B cell (primary cell): ENCODE results near the gene ATP9B. TPM values are rescaled to one million over a fixed set of nuclear protein-coding genes. Genes with fewer than 3 reads are reported as not detected.

ENCODE experiments used
- ATAC-seq: fragments of 200-7000 bp; cut with Tn5 transposase; one replicate; pipeline ENCODE4 v1.10.0; 2021; ENCODE audit warnings: low read depth, mild to moderate bottlenecking, moderate number of reproducible peaks, moderate library complexity
- CTCF ChIA-PET: fragments of 350-600 bp; sonication (Branson Sonifier 250); formaldehyde crosslinking; loops from one replicate; lab custom pipeline; 2021; ENCODE audit warnings: antibody characterized with exemption, inconsistent platforms; lab: Charles Lee
- POLR2A ChIA-PET: fragments of 350-600 bp; sonication (Branson Sonifier 250); formaldehyde crosslinking; loops from one replicate; lab custom pipeline; 2021; ENCODE audit warnings: antibody characterized with exemption; lab: Charles Lee
- DNase-seq: peaks from one replicate; pipeline ENCODE4 v3.0.0; 2013
- H2AFZ ChIP-seq: 2 replicates; pipeline ENCODE4 v1.6.1; 2012; ENCODE audit warnings: mild to moderate bottlenecking, low read depth, low read length; ENCODE audit not compliant: insufficient read depth, poor library complexity, severe bottlenecking
- H3K27ac ChIP-seq, 2 donors: 1 replicate in 1 of 2; 2 replicates in 1 of 2; pipeline ENCODE4 v1.5.1; 2012 to 2013; ENCODE audit warnings: low read length in 2 of 2, mild to moderate bottlenecking in 2 of 2, moderate library complexity in 1 of 2
- H3K27me3 ChIP-seq, 4 experiments: fragments of 200-600 bp in 1 of 4; sonication (generic) in 1 of 4; replicated peaks in 1 of 4; 1 replicate in 2 of 4; 2 replicates in 2 of 4; pipeline versions ENCODE4 v1.6.1 to v1.7.0; 2013 to 2016; ENCODE audit warnings: low read length in 3 of 4, mild to moderate bottlenecking in 2 of 4, mixed read lengths in 1 of 4, moderate library complexity in 1 of 4; ENCODE audit not compliant: insufficient read depth in 4 of 4, control insufficient read depth in 3 of 4; ENCODE audit errors: control extremely low read depth in 1 of 4
- H3K36me3 ChIP-seq, 2 experiments: replicated peaks in 1 of 2; 1 replicate in 1 of 2; 2 replicates in 1 of 2; pipeline versions ENCODE4 v1.6.1 to v1.7.1; 2013; ENCODE audit warnings: low read length in 1 of 2; ENCODE audit not compliant: insufficient read depth in 2 of 2, control insufficient read depth in 1 of 2; ENCODE audit errors: control extremely low read depth in 1 of 2, extremely low read depth in 1 of 2
- H3K4me1 ChIP-seq, 2 donors: fragments of 200-600 bp in 1 of 2; sonication (generic) in 1 of 2; 1 replicate in 1 of 2; 2 replicates in 1 of 2; pipeline versions ENCODE4 v1.5.1 to v1.6.1; 2013 to 2017; ENCODE audit warnings: low read length in 2 of 2; ENCODE audit not compliant: control insufficient read depth in 2 of 2, insufficient read depth in 2 of 2
- H3K4me2 ChIP-seq: replicated peaks from 2 replicates; pipeline ENCODE3; 2012; ENCODE audit warnings: mild to moderate bottlenecking, low read depth, low read length; ENCODE audit not compliant: poor library complexity, severe bottlenecking
- H3K4me3 ChIP-seq, 5 experiments: fragments of 200-600 bp in 1 of 5; sonication (generic) in 1 of 5; 1 replicate in 3 of 5; 2 replicates in 2 of 5; pipeline versions ENCODE4 v1.5.1 to v1.7.0; 2011 to 2016; ENCODE audit warnings: low read length in 4 of 5, mild to moderate bottlenecking in 4 of 5, low read depth in 2 of 5, control low read depth in 1 of 5, moderate library complexity in 1 of 5; ENCODE audit not compliant: insufficient read depth in 1 of 5; ENCODE audit errors: control extremely low read depth in 1 of 5, extremely low read depth in 1 of 5
- H3K79me2 ChIP-seq: fragments of 200-600 bp; sonication (generic); one replicate; pipeline ENCODE4 v1.6.0; 2016; ENCODE audit warnings: low read length; ENCODE audit not compliant: control insufficient read depth, insufficient read depth
- H3K9ac ChIP-seq: fragments of 200-600 bp; sonication (generic); 2 replicates; pipeline ENCODE4 v1.6.1; 2017; ENCODE audit warnings: mild to moderate bottlenecking, low read length, moderate library complexity
- H3K9me3 ChIP-seq, 3 donors: one replicate each; pipeline versions ENCODE4 v1.6.1 to v1.7.1; 2013; ENCODE audit warnings: low read length in 2 of 3; ENCODE audit not compliant: control insufficient read depth in 2 of 3, insufficient read depth in 1 of 3; ENCODE audit errors: control extremely low read depth in 1 of 3
- H4K20me1 ChIP-seq: 2 replicates; pipeline ENCODE4 v1.6.0; 2012; ENCODE audit warnings: mild to moderate bottlenecking, low read length; ENCODE audit not compliant: insufficient read depth, control insufficient read depth, poor library complexity, severe bottlenecking
- H3K27ac Mint-ChIP-seq: one replicate; pipeline ENCODE4 v1.8.0; 2021; ENCODE audit warnings: mixed read lengths
- H3K27me3 Mint-ChIP-seq: one replicate; pipeline ENCODE4 v1.8.0; 2021; ENCODE audit warnings: mixed read lengths
- H3K4me1 Mint-ChIP-seq: one replicate; pipeline ENCODE4 v1.8.0; 2021; ENCODE audit warnings: mixed read lengths
- H3K4me3 Mint-ChIP-seq: one replicate; pipeline ENCODE4 v1.8.0; 2021; ENCODE audit warnings: mixed read lengths
- H3K9me3 Mint-ChIP-seq: one replicate; pipeline ENCODE4 v1.8.0; 2022; ENCODE audit warnings: mixed read lengths; ENCODE audit not compliant: insufficient read depth
- EZH2 ChIP-seq: IDR thresholded peaks from 2 replicates; pipeline ENCODE4 v1.6.1; 2012; ENCODE audit warnings: borderline replicate concordance, low read depth, mild to moderate bottlenecking, moderate library complexity, low read length; ENCODE audit not compliant: insufficient read depth, poor library complexity, severe bottlenecking
- WGBS: methylation state at CpG from one replicate; pipeline ENCODE4 v1.1.5; 2013; ENCODE audit warnings: missing lambda C conversion rate; ENCODE audit not compliant: insufficient coverage; 5-methylcytosine and 5-hydroxymethylcytosine counted together
- intact Hi-C: fragments of 100-400 bp; cut with micrococcal nuclease; formaldehyde crosslinking; loops from one replicate; pipeline ENCODE4 v1.10.0; 2022
- polyA plus RNA-seq: library from polyadenylated mRNA; depleted of rRNA; stranded (reverse); fragments of >200 nt; gene quantifications from 2 replicates; pipeline ENCODE4 v1.2.3, GENCODE V29; 2012
- total RNA-seq, 2 donors: library from RNA; stranded (reverse); fragments of 120-200 nt in 1 of 2; gene quantifications; 1 replicate in 1 of 2; 2 replicates in 1 of 2; pipeline versions ENCODE4 v1.2.3 to v1.2.4, GENCODE V29; 2013 to 2022
- TF ChIP-seq, protein P1 (sequence below): fragments of 200-600 bp; IDR thresholded peaks from one replicate; pipeline ENCODE4 v1.8.0; 2022; ENCODE audit warnings: antibody characterized with exemption, mild to moderate bottlenecking

Gene ATP9B
- total and polyA plus RNA-seq, 2 donors (not counting 1 experiment from before 2014, with no cell fraction given), result 34.3 to 71.7 TPM

DNA sequence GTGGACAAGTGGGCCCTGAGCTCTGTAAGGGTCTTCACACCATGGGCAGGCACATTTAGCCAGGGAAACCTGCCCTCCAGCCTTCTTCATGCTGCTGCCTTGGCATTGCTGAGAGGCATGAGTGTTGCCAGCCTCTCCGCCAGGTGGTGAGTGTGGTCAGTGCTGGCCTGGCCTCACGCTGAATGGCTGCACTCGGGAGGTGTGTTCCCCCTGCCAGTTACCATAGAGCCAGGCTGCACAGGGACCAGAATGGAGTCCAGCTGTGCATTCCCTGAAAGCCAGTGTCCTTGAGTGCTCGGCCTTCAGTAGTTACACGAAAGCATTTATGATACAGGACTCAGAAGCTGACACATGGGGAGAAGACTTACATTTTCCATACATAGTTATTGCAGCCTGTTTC, 139.7 kb downstream of the ATP9B start:
- H2AFZ ChIP-seq, result no peak overlapping the region
- no peak overlapping the region for H3K9ac ChIP-seq
- Mint-ChIP-seq H3K9me3 (no peaks in the 10 kb centered on the region), H3K27me3 (no peaks in the 10 kb centered on the region), H3K27ac (no peak overlapping the region), H3K4me1 (no peaks in the 10 kb centered on the region), H3K4me3 (no peak overlapping the region)
- TF ChIP-seq, protein P1, sequence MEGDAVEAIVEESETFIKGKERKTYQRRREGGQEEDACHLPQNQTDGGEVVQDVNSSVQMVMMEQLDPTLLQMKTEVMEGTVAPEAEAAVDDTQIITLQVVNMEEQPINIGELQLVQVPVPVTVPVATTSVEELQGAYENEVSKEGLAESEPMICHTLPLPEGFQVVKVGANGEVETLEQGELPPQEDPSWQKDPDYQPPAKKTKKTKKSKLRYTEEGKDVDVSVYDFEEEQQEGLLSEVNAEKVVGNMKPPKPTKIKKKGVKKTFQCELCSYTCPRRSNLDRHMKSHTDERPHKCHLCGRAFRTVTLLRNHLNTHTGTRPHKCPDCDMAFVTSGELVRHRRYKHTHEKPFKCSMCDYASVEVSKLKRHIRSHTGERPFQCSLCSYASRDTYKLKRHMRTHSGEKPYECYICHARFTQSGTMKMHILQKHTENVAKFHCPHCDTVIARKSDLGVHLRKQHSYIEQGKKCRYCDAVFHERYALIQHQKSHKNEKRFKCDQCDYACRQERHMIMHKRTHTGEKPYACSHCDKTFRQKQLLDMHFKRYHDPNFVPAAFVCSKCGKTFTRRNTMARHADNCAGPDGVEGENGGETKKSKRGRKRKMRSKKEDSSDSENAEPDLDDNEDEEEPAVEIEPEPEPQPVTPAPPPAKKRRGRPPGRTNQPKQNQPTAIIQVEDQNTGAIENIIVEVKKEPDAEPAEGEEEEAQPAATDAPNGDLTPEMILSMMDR, result no peak
- TF ChIP-seq EZH2, result no peak
- no peak overlapping the region for H3K4me2 ChIP-seq
- POLR2A ChIA-PET, result no interaction called here
- no peaks in the 10 kb centered on the region for H3K27me3 ChIP-seq
- H3K27ac ChIP-seq, result no peak overlapping the region
- CTCF ChIA-PET, result no interaction called here
- H3K79me2 ChIP-seq, result no peaks in the 10 kb centered on the region
- peaks cover 0 to 24% of the 10 kb centered on the region in 2 experiments for H3K36me3 ChIP-seq
- WGBS, result 97% methylated on average over 3 of the region's 5 CpGs
- DNase-seq (no peak), ATAC-seq (no peak)
- intact Hi-C loops, result no loop called here
- no peaks in the 10 kb centered on the region for H4K20me1 ChIP-seq
- H3K9me3 ChIP-seq, result no peaks in the 10 kb centered on the region
- H3K4me1 ChIP-seq, result no peaks in the 10 kb centered on the region
- H3K4me3 ChIP-seq, result no peak overlapping the region

DNA sequence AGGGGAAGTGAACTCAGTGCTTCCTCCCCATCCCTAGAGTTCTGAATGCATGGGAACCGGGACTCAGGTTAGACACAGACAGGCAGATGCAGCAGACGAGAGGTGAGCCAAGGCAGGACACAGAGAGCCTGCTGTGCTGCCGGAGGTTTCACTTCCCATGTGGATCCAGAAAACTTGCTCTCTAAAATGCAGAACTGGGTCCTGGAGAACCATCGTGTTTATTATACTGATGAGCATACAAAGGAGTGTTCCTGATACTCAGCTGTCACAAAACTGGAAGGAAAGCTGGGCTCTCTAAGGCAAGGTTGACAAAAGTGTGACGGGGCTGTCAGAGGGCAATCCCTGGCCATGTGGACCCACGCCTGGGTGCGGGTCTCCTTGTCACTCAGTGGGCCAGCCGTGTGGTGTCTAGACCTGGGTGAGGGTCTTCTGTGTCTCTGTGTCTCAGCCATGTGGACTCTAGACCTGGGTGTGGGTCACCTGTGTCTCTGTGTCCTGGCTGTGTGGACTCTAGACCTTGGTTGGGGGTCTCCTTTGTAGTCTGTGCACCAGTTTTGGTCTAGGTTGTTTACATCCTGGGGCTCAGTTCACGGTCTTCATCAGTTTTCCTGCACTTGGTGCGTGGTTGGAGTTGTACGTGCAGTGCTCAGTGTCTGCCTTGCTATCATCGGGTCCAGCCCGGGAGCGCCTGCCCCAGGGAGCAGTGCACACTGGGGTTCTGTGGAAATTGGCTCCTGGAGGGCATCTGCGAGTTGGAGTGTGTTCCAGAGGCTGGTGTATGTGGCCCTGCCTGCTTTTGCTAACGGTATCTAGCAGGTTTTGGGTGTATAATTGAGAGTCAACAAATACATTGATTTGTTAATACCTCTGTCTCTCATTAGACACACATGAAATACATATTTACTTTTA, 141.1 kb downstream of the ATP9B start:
- POLR2A ChIA-PET, result no interaction called here
- Mint-ChIP-seq H3K4me3 (no peak overlapping the region), H3K9me3 (no peaks in the 10 kb centered on the region), H3K27ac (no peak overlapping the region), H3K27me3 (no peaks in the 10 kb centered on the region), H3K4me1 (no peaks in the 10 kb centered on the region)
- 100% methylated on average over 14 of the region's 16 CpGs for WGBS
- H3K4me1 ChIP-seq, result no peaks in the 10 kb centered on the region
- H3K27ac ChIP-seq, result no peak overlapping the region
- H3K9ac ChIP-seq, result no peak overlapping the region
- no peaks in the 10 kb centered on the region for H4K20me1 ChIP-seq
- no peak for ATAC-seq
- DNase-seq, result no peak
- H3K9me3 ChIP-seq, result no peaks in the 10 kb centered on the region
- TF ChIP-seq, protein P1, result no peak
- no peak for TF ChIP-seq EZH2
- H3K36me3 ChIP-seq, result peaks cover 0 to 21% of the 10 kb centered on the region in 2 experiments
- H3K4me2 ChIP-seq, result no peak overlapping the region
- intact Hi-C loops, result no loop called here
- no peaks in the 10 kb centered on the region for H3K27me3 ChIP-seq
- CTCF ChIA-PET, result no interaction called here
- H3K79me2 ChIP-seq, result no peaks in the 10 kb centered on the region
- no peak overlapping the region for H2AFZ ChIP-seq
- no peak overlapping the region for H3K4me3 ChIP-seq
